Gastrocnemius medialis (tissue), 4 donors: Measurements from ENCODE around the gene PRDX6. TPM values are rescaled to one million over a fixed set of nuclear protein-coding genes. Genes with fewer than 3 reads are reported as not detected.

Experiments
- ATAC-seq, 2 donors: fragments of 150-250 bp; one replicate each; pipeline ENCODE4 v1.9.1; 2016
- DNase-seq, 2 donors: peaks; one replicate each; pipeline ENCODE4 v3.0.0-alpha.2; 2019
- H3K27ac ChIP-seq, 4 donors: fragments of 200-600 bp; sonication (generic); 1 replicate in 1 of 4; 2 replicates in 3 of 4; pipeline ENCODE4 v1.5.1; 2016 to 2018; ENCODE audit warnings: mild to moderate bottlenecking in 2 of 4, moderate library complexity in 1 of 4
- H3K27me3 ChIP-seq, 3 donors: fragments of 200-600 bp; sonication (generic) in 2 of 3; 1 replicate in 1 of 3; 2 replicates in 2 of 3; pipeline versions ENCODE4 v1.5.1 to v1.6.0; 2016 to 2019; ENCODE audit warnings: mild to moderate bottlenecking in 1 of 3, moderate library complexity in 1 of 3
- H3K36me3 ChIP-seq, 2 donors: fragments of 200-600 bp; sonication (generic) in 1 of 2; one replicate each; pipeline ENCODE4 v1.5.1; 2017 to 2018
- H3K4me1 ChIP-seq, 2 donors: fragments of 200-600 bp; sonication (generic) in 1 of 2; one replicate each; pipeline ENCODE4 v1.5.1; 2016 to 2017; ENCODE audit warnings: mild to moderate bottlenecking in 2 of 2
- H3K4me3 ChIP-seq, 4 donors: fragments of 200-600 bp; sonication (generic) in 3 of 4; 1 replicate in 1 of 4; 2 replicates in 3 of 4; pipeline ENCODE4 v1.5.1; 2016 to 2019; ENCODE audit warnings: mild to moderate bottlenecking in 2 of 4
- H3K9me3 ChIP-seq, 3 donors: fragments of 200-600 bp; sonication (generic) in 2 of 3; 1 replicate in 1 of 3; 2 replicates in 2 of 3; pipeline ENCODE4 v1.5.1; 2016 to 2019
- CTCF ChIP-seq, 5 experiments: fragments of 450-650 bp in 3 of 5; fragments of 200-600 bp in 2 of 5; sonication (generic) in 2 of 5; IDR thresholded peaks in 4 of 5; conservative IDR thresholded peaks in 1 of 5; 1 replicate in 4 of 5; 2 replicates in 1 of 5; pipeline ENCODE4 v1.5.1; 2016 to 2019; ENCODE audit warnings: antibody characterized with exemption in 5 of 5, mild to moderate bottlenecking in 3 of 5, moderate library complexity in 3 of 5
- POLR2A ChIP-seq, 2 donors: fragments of 450-650 bp; IDR thresholded peaks; one replicate each; pipeline ENCODE4 v1.6.1; 2017; ENCODE audit warnings: antibody characterized with exemption in 2 of 2, mild to moderate bottlenecking in 2 of 2, moderate library complexity in 2 of 2
- in situ Hi-C, 4 donors: fragments of 200-750 bp; cut with MboI; loops; one replicate each; pipeline versions ENCODE4 v1.15.0 to v1.8.0; 2017; ENCODE audit warnings: low sequenced_read_pairs in 4 of 4
- intact Hi-C: fragments of 100-400 bp; cut with DNase I; formaldehyde crosslinking; loops from one replicate; pipeline ENCODE4 v1.15.1; 2023; ENCODE audit warnings: low total_unique reads
- total RNA-seq, 4 donors: library from RNA; depleted of rRNA; stranded (reverse); fragments of >200 nt; gene quantifications; one replicate each; pipeline versions ENCODE4 v1.1.0 to v1.2.3, GENCODE V29; 2016

Gene PRDX6
- total RNA-seq, 4 donors from 2014 or later = 493 to 573 (median 554) TPM

- intact Hi-C loops = no loop called here
- no peaks in the 10 kb centered on the region for H3K9me3 ChIP-seq
- no peaks in the 10 kb centered on the region for H3K27me3 ChIP-seq
- H3K4me3 ChIP-seq = no peak overlapping the region
- DNase-seq = no peak
- peaks cover 0 to 4% of the 10 kb centered on the region in 2 donors for H3K36me3 ChIP-seq
- H3K27ac ChIP-seq = no peak overlapping the region
- in situ Hi-C loops = loop anchor here in 2 of 4 donors (25.0 kb wide), 2 partner anchors 375 to 725 kb away; partner anchors contain the start of genes CENPL (in 1 of the 2), DARS2 (in 1 of the 2) and RABGAP1L (in 1 of the 2)
- no peaks in the 10 kb centered on the region for H3K4me1 ChIP-seq
- TF ChIP-seq CTCF (IDR thresholded peaks at IDR 0.05 in 4 of 5, conservative IDR thresholded peaks at IDR 0.05 in 1 of 5) (no peak), POLR2A (IDR thresholded peaks at IDR 0.05) (no peak)
- ATAC-seq = no peak
These were observed 40.2 kb upstream of the PRDX6 start for GRCh38 chr1:173436841-173437428.

GRCh38 chr1:173438675-173439074 is 38.5 kb upstream of the PRDX6 start:
- Histone ChIP-seq H3K9me3 (no peaks in the 10 kb centered on the region), H3K4me1 (no peaks in the 10 kb centered on the region), H3K27me3 (no peaks in the 10 kb centered on the region), H3K36me3 (peaks cover 0 to 4% of the 10 kb centered on the region in 2 donors), H3K4me3 (no peak overlapping the region), H3K27ac (no peak overlapping the region)
- in situ Hi-C loops = loop anchor here in 2 of 4 donors (25.0 kb wide), 2 partner anchors 374 to 724 kb away; partner anchors contain the start of genes CENPL (in 1 of the 2), DARS2 (in 1 of the 2) and RABGAP1L (in 1 of the 2)
- no peak for TF ChIP-seq POLR2A (IDR thresholded peaks at IDR 0.05)
- no peak for TF ChIP-seq CTCF (IDR thresholded peaks at IDR 0.05 in 4 of 5, conservative IDR thresholded peaks at IDR 0.05 in 1 of 5)
- DNase-seq (no peak), ATAC-seq (no peak)
- intact Hi-C loops = no loop called here

DNA sequence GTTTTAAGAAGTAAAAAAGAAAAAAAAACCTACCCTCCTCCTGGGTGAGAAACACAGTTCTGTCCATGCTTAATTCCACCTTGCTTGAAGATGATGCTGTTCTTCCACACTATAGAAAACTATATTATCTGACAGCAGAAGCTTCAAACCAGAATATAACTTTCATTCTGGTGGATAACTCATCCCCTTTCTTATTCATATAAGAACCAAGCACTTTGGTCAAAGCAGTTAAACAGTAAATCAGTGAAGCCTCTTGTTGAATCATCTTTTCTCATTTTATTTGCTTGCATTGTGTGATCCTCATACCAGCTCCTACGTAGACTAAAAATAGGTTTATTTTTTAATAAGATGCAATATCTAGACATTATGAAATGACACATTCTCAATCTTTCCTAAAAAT is 36.7 kb upstream of the PRDX6 start:
- in situ Hi-C loops = loop anchor here in 2 of 4 donors (25.0 kb wide), 2 partner anchors 372 to 722 kb away; partner anchors contain the start of genes CENPL (in 1 of the 2), DARS2 (in 1 of the 2) and RABGAP1L (in 1 of the 2)
- Histone ChIP-seq H3K9me3 (no peaks in the 10 kb centered on the region), H3K36me3 (peaks cover 0 to 4% of the 10 kb centered on the region in 2 donors), H3K27me3 (no peaks in the 10 kb centered on the region), H3K27ac (no peak overlapping the region), H3K4me3 (no peak overlapping the region), H3K4me1 (no peaks in the 10 kb centered on the region)
- DNase-seq (no peak), ATAC-seq (no peak)
- intact Hi-C loops = no loop called here
- TF ChIP-seq CTCF (IDR thresholded peaks at IDR 0.05 in 4 of 5, conservative IDR thresholded peaks at IDR 0.05 in 1 of 5) (no peak), POLR2A (IDR thresholded peaks at IDR 0.05) (no peak)

- Histone ChIP-seq H3K4me3 (no peak overlapping the region), H3K36me3 (peaks cover 0 to 4% of the 10 kb centered on the region in 2 donors), H3K27me3 (no peaks in the 10 kb centered on the region), H3K9me3 (no peaks in the 10 kb centered on the region), H3K27ac (no peak overlapping the region), H3K4me1 (no peaks in the 10 kb centered on the region)
- DNase-seq (no peak), ATAC-seq (no peak)
- in situ Hi-C loops = loop anchor here in 2 of 4 donors (25.0 kb wide), 2 partner anchors 368 to 718 kb away; partner anchors contain the start of genes CENPL (in 1 of the 2), DARS2 (in 1 of the 2) and RABGAP1L (in 1 of the 2)
- intact Hi-C loops = no loop called here
- TF ChIP-seq CTCF (IDR thresholded peaks at IDR 0.05 in 4 of 5, conservative IDR thresholded peaks at IDR 0.05 in 1 of 5) (no peak), POLR2A (IDR thresholded peaks at IDR 0.05) (no peak)
These were observed 32.4 kb upstream of the PRDX6 start for GRCh38 chr1:173444757-173445156.
